ENCODE data around the gene NUCB1.

DNA sequence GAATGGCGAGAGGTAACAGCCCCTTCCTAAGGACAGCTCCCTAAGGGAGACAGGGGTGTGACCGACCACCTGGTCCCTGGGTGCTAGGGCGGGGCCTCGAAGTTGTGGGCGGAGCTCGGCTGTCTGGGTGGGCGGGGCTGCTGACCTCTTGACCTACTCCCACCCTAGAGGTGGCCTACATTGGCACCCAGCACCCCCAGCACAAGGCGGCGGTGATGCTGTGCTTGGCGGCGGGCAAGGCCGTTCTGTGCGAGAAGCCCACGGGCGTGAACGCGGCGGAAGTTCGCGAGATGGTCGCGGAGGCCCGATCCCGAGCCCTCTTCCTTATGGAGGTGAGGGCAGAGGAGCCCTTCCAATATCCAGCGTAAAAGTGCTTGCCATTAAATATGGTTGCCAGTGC lies 35.8 kb downstream of the NUCB1 start:
- TF ChIP-seq, protein P1, sequence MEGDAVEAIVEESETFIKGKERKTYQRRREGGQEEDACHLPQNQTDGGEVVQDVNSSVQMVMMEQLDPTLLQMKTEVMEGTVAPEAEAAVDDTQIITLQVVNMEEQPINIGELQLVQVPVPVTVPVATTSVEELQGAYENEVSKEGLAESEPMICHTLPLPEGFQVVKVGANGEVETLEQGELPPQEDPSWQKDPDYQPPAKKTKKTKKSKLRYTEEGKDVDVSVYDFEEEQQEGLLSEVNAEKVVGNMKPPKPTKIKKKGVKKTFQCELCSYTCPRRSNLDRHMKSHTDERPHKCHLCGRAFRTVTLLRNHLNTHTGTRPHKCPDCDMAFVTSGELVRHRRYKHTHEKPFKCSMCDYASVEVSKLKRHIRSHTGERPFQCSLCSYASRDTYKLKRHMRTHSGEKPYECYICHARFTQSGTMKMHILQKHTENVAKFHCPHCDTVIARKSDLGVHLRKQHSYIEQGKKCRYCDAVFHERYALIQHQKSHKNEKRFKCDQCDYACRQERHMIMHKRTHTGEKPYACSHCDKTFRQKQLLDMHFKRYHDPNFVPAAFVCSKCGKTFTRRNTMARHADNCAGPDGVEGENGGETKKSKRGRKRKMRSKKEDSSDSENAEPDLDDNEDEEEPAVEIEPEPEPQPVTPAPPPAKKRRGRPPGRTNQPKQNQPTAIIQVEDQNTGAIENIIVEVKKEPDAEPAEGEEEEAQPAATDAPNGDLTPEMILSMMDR (IDR thresholded peaks at IDR 0.05 in 4 of 5, conservative IDR thresholded peaks at IDR 0.05 in 1 of 5), result no peak
- no peak for TF ChIP-seq POLR2A (IDR thresholded peaks at IDR 0.05)
